Peyer's patch (tissue), 4 donors: ENCODE results near the gene GPR137. TPM values are rescaled to one million over a fixed set of nuclear protein-coding genes. Genes with fewer than 3 reads are reported as not detected.

Experiments
- DNase-seq, 3 donors: peaks; one replicate each; pipeline ENCODE4 v3.0.0-alpha.2; 2017 to 2019
- H3K27ac ChIP-seq, 4 donors: fragments of 200-600 bp; sonication (generic); one replicate each; pipeline ENCODE4 v1.5.1; 2016 to 2019
- H3K27me3 ChIP-seq, 2 donors: fragments of 200-600 bp; sonication (generic); one replicate each; pipeline ENCODE4 v1.5.1; 2019
- H3K36me3 ChIP-seq, 3 donors: fragments of 200-600 bp; sonication (generic); one replicate each; pipeline ENCODE4 v1.5.1; 2016 to 2019
- H3K4me1 ChIP-seq, 4 donors: fragments of 200-600 bp; sonication (generic); one replicate each; pipeline ENCODE4 v1.5.1; 2016 to 2019
- H3K4me3 ChIP-seq, 4 donors: fragments of 200-600 bp; sonication (generic); 1 replicate in 3 of 4; 2 replicates in 1 of 4; pipeline ENCODE4 v1.5.1; 2016 to 2019; ENCODE audit warnings: mild to moderate bottlenecking in 1 of 4
- H3K9me3 ChIP-seq, 4 donors: fragments of 200-600 bp; sonication (generic); one replicate each; pipeline ENCODE4 v1.5.1; 2016 to 2019; ENCODE audit warnings: mild to moderate bottlenecking in 1 of 4
- POLR2A ChIP-seq, 2 donors: fragments of 450-650 bp; IDR thresholded peaks; one replicate each; pipeline ENCODE4 v1.5.1; 2017; ENCODE audit warnings: antibody characterized with exemption in 2 of 2, mild to moderate bottlenecking in 2 of 2, moderate library complexity in 2 of 2
- total RNA-seq, 4 donors: library from RNA; depleted of rRNA; stranded (reverse); fragments of >200 nt; gene quantifications; one replicate each; pipeline ENCODE4 v1.1.0, GENCODE V29; 2016
- TF ChIP-seq, protein P1 (sequence below), 6 experiments: fragments of 450-650 bp in 4 of 6; fragments of 200-600 bp in 2 of 6; sonication (generic) in 1 of 6; IDR thresholded peaks; one replicate each; pipeline ENCODE4 v1.5.1; 2017 to 2019; ENCODE audit warnings: antibody characterized with exemption in 6 of 6, mild to moderate bottlenecking in 3 of 6, moderate library complexity in 1 of 6

GPR137 gene
- total RNA-seq, 4 donors from 2014 or later: 5.8 to 49.7 (median 26.3) TPM

DNA sequence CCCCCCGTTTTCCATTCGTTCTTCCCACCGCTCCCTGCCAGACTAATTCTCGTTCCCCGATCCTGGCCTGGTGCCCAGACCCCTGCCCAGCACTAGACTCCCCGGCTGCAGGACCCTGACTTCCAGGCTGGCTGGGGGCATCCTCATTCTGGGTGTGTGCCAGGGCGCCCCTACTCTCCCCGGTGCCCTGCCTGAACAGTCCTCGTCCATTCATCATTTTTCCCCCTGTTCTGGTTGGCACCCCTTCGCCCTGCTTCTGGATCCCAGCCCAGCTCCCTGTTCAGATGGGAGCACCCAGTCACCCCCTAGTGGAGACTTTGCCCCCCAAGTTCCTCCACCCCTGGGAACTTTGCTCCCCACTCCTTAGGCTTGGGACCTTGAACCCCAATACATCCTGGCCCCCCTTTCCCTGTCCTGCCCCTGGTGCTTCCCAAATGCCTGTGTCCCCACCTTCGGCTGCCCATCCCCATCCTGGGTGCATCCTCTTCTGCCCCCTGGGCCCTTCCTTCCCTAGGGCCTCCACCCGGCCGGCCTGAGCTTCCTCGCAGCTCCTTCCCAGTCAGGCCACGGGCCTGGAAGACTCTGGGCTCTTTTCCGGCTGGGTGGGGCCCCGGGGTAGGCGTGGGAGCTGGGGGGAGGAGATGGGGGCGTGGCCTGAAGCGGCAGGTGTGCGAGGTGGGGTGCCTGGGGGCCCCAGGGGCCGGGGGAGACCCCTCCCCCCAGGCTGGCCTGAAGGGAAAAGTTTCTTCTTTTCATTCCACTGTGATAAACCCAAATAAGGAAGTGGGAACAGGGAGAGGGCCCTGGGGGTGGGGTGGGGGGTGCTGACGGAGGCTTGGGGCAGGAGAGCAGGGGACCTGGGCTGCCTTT is 33.4 kb upstream of the GPR137 start:
- peaks cover 0 to 77% (median 16%) of the 10 kb centered on the region in 4 donors for H3K4me1 ChIP-seq
- H3K27me3 ChIP-seq: no peaks in the 10 kb centered on the region
- H3K9me3 ChIP-seq: no peaks in the 10 kb centered on the region
- peak overlapping the region; percentile 75 to 99 (median 85) for H3K4me3 ChIP-seq
- H3K36me3 ChIP-seq: peaks cover 0 to 33% (median 0%) of the 10 kb centered on the region in 3 donors
- TF ChIP-seq, protein P1, sequence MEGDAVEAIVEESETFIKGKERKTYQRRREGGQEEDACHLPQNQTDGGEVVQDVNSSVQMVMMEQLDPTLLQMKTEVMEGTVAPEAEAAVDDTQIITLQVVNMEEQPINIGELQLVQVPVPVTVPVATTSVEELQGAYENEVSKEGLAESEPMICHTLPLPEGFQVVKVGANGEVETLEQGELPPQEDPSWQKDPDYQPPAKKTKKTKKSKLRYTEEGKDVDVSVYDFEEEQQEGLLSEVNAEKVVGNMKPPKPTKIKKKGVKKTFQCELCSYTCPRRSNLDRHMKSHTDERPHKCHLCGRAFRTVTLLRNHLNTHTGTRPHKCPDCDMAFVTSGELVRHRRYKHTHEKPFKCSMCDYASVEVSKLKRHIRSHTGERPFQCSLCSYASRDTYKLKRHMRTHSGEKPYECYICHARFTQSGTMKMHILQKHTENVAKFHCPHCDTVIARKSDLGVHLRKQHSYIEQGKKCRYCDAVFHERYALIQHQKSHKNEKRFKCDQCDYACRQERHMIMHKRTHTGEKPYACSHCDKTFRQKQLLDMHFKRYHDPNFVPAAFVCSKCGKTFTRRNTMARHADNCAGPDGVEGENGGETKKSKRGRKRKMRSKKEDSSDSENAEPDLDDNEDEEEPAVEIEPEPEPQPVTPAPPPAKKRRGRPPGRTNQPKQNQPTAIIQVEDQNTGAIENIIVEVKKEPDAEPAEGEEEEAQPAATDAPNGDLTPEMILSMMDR (IDR thresholded peaks at IDR 0.05): peak in 5 of 6 experiments; percentile 29 to 50 (median 36)
- TF ChIP-seq POLR2A (IDR thresholded peaks at IDR 0.05): peak; percentile 65 to 67
- peak overlapping the region; percentile 77 to 99 (median 95) for H3K27ac ChIP-seq
- DNase-seq: peak in 2 of 3 donors; percentile 86 to 89

DNA sequence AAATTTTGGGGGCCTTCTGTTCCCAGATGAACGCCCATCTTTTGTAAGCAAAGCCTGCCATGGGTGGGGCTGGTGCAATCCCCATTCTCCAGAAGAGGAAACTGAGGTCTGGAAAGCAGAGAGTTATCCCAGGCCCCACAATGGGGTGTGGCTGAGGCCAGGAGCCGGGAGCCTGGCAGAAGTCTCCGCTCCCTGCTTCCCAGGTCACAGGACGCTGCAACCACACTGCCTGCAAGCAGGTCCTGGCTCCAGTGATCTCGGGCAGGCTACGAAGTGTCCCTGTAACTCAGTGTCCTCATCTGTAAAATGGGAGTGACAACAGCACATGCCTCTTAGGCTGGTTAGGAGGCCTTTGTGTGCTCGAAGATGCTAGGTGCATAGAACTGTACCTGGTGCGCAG is 32.6 kb upstream of the GPR137 start:
- peak overlapping the region; percentile 25 to 99 (median 95) for H3K27ac ChIP-seq

DNA sequence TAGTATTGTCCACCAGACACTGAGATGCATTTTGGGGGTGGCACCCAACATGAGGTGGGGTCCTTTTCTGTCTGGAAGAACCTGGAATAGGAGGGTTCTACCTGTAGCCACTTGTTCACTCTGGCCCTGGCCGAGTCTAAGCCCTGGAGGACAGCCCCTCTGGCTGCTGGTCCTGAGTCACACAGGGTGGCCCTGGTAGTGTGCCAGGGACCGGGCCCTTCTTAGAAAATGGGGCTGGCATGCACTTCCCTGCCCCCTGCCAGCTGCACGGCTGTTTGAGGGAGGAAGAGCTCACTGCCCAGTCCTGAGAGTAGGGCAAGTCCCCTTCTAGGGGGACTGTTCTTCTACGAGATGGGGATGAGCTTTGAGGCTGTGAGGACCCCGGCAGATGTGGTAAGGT is 32.2 kb upstream of the GPR137 start:
- no peak for TF ChIP-seq POLR2A (IDR thresholded peaks at IDR 0.05)
- TF ChIP-seq, protein P1 (IDR thresholded peaks at IDR 0.05): no peak
- H3K4me1 ChIP-seq: peaks cover 0 to 66% (median 13%) of the 10 kb centered on the region in 4 donors
- H3K27me3 ChIP-seq: no peaks in the 10 kb centered on the region
- H3K9me3 ChIP-seq: no peaks in the 10 kb centered on the region
- H3K27ac ChIP-seq: peak overlapping the region in 1 of 4 donors; percentile 99
- DNase-seq: no peak
- peak overlapping the region in 3 of 4 donors; percentile 75 to 99 (median 78) for H3K4me3 ChIP-seq
- peaks cover 0 to 45% (median 0%) of the 10 kb centered on the region in 3 donors for H3K36me3 ChIP-seq

More for the DNA sequence above, 32.6 kb upstream of the GPR137 start:
- Histone ChIP-seq H3K9me3 (no peaks in the 10 kb centered on the region), H3K36me3 (peaks cover 0 to 41% (median 0%) of the 10 kb centered on the region in 3 donors), H3K4me3 (peak overlapping the region in 3 of 4 donors; percentile 75 to 99 (median 78)), H3K4me1 (peaks cover 0 to 71% (median 13%) of the 10 kb centered on the region in 4 donors), H3K27me3 (no peaks in the 10 kb centered on the region)
- no peak for DNase-seq
- TF ChIP-seq, protein P1 (IDR thresholded peaks at IDR 0.05): no peak
- TF ChIP-seq POLR2A (IDR thresholded peaks at IDR 0.05): no peak

DNA sequence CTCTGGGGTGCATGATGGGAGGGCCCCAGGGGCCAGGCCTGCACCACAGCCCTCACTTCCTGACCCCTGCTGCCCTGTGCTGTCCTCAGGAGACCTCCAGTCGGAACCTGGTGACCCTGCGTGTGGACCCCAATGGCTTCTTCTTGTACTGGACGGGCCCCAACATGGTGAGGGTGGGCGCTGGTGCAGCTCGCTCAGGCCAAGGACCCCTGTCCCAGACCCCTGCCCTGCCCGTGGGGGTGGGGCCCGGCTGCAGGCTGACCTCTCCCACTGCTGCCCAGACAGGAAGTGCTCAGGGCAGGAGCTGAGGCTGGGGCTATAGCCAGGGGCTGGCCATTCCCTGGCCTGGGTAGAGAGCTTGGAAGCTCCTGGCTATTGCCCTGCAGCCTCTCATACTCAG is 31.3 kb upstream of the GPR137 start:
- TF ChIP-seq POLR2A (IDR thresholded peaks at IDR 0.05): no peak
- peaks cover 0 to 58% (median 13%) of the 10 kb centered on the region in 4 donors for H3K4me1 ChIP-seq
- H3K27ac ChIP-seq: peak overlapping the region in 1 of 4 donors; percentile 99
- H3K27me3 ChIP-seq: no peaks in the 10 kb centered on the region
- H3K9me3 ChIP-seq: no peaks in the 10 kb centered on the region
- peaks cover 0 to 54% (median 0%) of the 10 kb centered on the region in 3 donors for H3K36me3 ChIP-seq
- peak overlapping the region in 1 of 4 donors; percentile 78 for H3K4me3 ChIP-seq
- no peak for DNase-seq

DNA sequence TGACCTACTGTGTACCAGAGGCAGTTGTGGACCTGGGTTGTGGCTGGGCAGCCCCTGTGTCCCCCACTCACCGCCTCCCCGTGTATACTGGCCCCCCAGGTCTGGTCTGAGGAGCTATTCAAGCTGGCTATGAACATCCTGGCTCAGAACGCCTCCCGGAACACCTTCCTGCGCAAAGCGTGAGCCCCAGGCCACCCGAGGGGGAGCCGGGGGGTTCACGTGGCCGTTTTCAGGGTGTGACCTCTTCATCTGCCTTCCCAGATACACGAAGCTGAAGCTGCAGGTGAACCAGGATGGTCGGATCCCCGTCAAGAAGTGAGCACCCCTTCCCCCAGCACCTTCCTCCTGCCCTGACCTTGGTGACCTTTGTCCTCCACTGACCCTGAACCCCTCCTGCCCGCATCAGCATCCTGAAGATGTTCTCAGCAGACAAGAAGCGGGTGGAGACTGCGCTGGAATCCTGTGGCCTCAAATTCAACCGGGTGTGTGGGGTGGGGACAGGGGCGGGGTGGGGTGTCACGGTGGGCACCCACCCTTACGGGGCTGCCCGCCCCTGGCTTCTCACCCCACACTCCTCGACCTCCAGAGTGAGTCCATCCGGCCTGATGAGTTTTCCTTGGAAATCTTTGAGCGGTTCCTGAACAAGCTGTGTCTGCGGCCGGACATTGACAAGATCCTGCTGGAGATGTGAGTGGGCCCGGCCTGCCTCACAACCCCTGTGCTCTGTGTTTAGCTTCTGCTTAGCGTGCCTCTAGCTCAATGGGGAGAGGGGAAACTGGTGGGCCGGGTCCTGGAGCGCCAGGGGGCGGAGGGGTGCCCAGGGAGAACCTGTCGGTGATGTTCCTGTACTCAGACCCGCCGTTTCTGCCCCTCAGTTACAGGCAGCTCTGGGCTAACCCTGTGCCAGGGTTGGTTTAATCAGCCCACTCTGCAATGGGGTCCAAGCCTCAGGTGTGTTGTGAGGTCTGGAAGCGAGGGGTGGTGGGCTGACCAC is 30.2 kb upstream of the GPR137 start:
- Histone ChIP-seq H3K36me3 (peaks cover 0 to 65% (median 0%) of the 10 kb centered on the region in 3 donors), H3K27ac (no peak overlapping the region)
- TF ChIP-seq, protein P1 (IDR thresholded peaks at IDR 0.05): no peak
- no peak for TF ChIP-seq POLR2A (IDR thresholded peaks at IDR 0.05)

More for the DNA sequence above, 30.2 kb upstream of the GPR137 start:
- Histone ChIP-seq H3K27me3 (no peaks in the 10 kb centered on the region), H3K4me1 (peaks cover 0 to 47% (median 13%) of the 10 kb centered on the region in 4 donors), H3K4me3 (no peak overlapping the region), H3K9me3 (no peaks in the 10 kb centered on the region)
- no peak for DNase-seq
